Uterus (tissue), 4 donors: ENCODE data around the gene PAPSS1. TPM values are rescaled to one million over a fixed set of nuclear protein-coding genes. Genes with fewer than 3 reads are reported as not detected.
"Not testable (repeated sequence)": the region's sequence is repeated elsewhere in the genome, so short reads cannot be mapped to it uniquely, and the experiment has no call there.

Source experiments
- DNase-seq, 2 donors: peaks; one replicate each; pipeline ENCODE4 v3.0.0-alpha.2; 2019 to 2020
- H3K27ac ChIP-seq, 2 donors: fragments of 200-600 bp; sonication (generic); 1 replicate in 1 of 2; 2 replicates in 1 of 2; pipeline ENCODE4 v1.5.1; 2016 to 2018
- H3K27me3 ChIP-seq, 2 donors: fragments of 200-600 bp; sonication (generic); one replicate each; pipeline ENCODE4 v1.5.1; 2018 to 2019; ENCODE audit warnings: control low read depth in 1 of 2
- H3K36me3 ChIP-seq, 2 donors: fragments of 200-600 bp; sonication (generic); one replicate each; pipeline ENCODE4 v1.5.1; 2019; ENCODE audit warnings: control low read depth in 1 of 2
- H3K4me1 ChIP-seq, 2 donors: fragments of 200-600 bp; sonication (generic); one replicate each; pipeline ENCODE4 v1.5.1; 2018 to 2019; ENCODE audit warnings: control low read depth in 1 of 2
- H3K4me3 ChIP-seq, 2 donors: fragments of 200-600 bp; sonication (generic); 1 replicate in 1 of 2; 2 replicates in 1 of 2; pipeline ENCODE4 v1.5.1; 2018 to 2019; ENCODE audit warnings: mild to moderate bottlenecking in 1 of 2
- H3K9me3 ChIP-seq, 2 donors: fragments of 200-600 bp; sonication (generic); one replicate each; pipeline ENCODE4 v1.5.1; 2019; ENCODE audit warnings: control low read depth in 1 of 2
- CTCF ChIP-seq, 4 experiments: fragments of 200-600 bp in 2 of 4; fragments of 450-650 bp in 2 of 4; sonication (generic) in 2 of 4; IDR thresholded peaks; one replicate each; pipeline ENCODE4 v1.5.1; 2016 to 2019; ENCODE audit warnings: antibody characterized with exemption in 4 of 4, mild to moderate bottlenecking in 2 of 4, moderate library complexity in 1 of 4
- POLR2A ChIP-seq, 2 donors: fragments of 450-650 bp; IDR thresholded peaks; one replicate each; pipeline ENCODE4 v1.6.1; 2016; ENCODE audit warnings: antibody characterized with exemption in 2 of 2, mild to moderate bottlenecking in 1 of 2, moderate library complexity in 1 of 2
- intact Hi-C: fragments of 100-400 bp; cut with DNase I; formaldehyde crosslinking; loops from one replicate; pipeline ENCODE4 v1.15.1; 2023; ENCODE audit warnings: low total_unique reads
- total RNA-seq, 4 donors: library from RNA; depleted of rRNA in 3 of 4; stranded (reverse); fragments of >200 nt in 3 of 4; gene quantifications; one replicate each; pipeline versions ENCODE4 v1.1.0 to v1.2.4, GENCODE V29; 2014 to 2023
- donor health status: DM: yes; HTN: yes; CAD: no.

The PAPSS1 gene
- total RNA-seq, 4 donors from 2014 or later, result 17.4 to 81.8 (median 25.9) TPM

DNA sequence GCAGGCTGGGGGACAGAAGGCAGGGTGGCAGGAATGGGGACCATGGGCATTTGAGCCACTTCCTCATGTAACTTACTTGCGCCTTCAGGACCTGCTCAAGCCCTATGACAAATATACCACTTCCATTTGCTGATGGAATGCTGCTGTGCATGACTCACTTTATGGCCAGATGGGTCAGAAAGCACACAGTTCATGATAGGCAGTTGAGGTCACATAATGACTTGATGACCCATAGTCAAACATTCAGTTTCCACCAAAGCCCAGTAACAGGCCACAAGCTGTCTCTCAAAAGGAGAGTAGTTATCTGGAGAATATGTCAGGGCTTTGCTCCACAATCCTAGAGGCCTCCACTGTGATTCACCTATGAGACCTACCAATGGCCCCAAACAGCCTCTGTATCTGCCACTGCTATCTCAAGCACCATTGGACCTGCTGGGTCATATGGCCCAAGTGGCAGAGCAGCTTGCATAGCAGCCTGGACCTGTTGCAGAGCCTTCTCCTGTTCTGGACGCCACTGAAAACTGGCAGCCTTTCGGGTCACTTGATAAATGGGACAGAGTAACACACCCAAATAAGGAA, 5.3 kb upstream of the PAPSS1 start:
- Histone ChIP-seq H3K4me1 (no peaks in the 10 kb centered on the region), H3K27ac (no peak overlapping the region), H3K9me3 (no peaks in the 10 kb centered on the region), H3K4me3 (no peak overlapping the region), H3K27me3 (no peaks in the 10 kb centered on the region), H3K36me3 (no peaks in the 10 kb centered on the region)
- TF ChIP-seq POLR2A (IDR thresholded peaks at IDR 0.05) (no peak), CTCF (IDR thresholded peaks at IDR 0.05) (no peak)
- DNase-seq, result no peak
- intact Hi-C loops, result no loop called here

DNA sequence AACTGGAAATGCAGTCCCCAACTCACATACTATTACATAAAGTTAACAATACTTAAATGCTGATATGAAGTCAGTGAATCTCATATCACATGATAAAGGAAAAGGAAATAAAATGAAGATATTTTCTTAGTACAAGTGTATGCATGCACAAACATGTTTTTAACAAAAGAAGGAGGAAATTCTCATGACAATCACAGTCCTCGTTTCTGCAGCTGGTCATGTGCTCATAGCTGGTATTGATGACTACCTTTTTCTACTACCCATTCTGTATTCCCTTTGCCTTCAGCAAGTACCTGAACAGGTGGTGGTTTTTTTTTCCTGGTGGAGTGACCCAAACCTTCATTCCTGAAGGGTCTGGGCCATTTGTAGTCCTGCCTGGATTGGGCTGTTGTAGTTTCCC, 3.3 kb upstream of the PAPSS1 start:
- H3K9me3 ChIP-seq, H3K36me3 ChIP-seq, H3K4me1 ChIP-seq, intact Hi-C loops, H3K27ac ChIP-seq, H3K27me3 ChIP-seq, DNase-seq, H3K4me3 ChIP-seq: not testable (repeated sequence)

GRCh38 chr4:107721436-107722100, 1.5 kb upstream of the PAPSS1 start:
- intact Hi-C loops, result no loop called here

GRCh38 chr4:107719207-107719921, 670 bp downstream of the PAPSS1 start:
- peak in 1 of 2 donors; percentile 43 for DNase-seq
- intact Hi-C loops, result no loop called here

More at GRCh38 chr4:107721436-107722100, 1.5 kb upstream of the PAPSS1 start:
- Histone ChIP-seq H3K9me3 (no peaks in the 10 kb centered on the region), H3K27me3 (no peaks in the 10 kb centered on the region), H3K27ac (no peak overlapping the region), H3K4me3 (no peak overlapping the region), H3K4me1 (no peaks in the 10 kb centered on the region), H3K36me3 (no peaks in the 10 kb centered on the region)
- DNase-seq, result peak in 1 of 2 donors; percentile 24
- no peak for TF ChIP-seq POLR2A (IDR thresholded peaks at IDR 0.05)
- TF ChIP-seq CTCF (IDR thresholded peaks at IDR 0.05), result no peak

GRCh38 chr4:107718351-107718965, 1.6 kb downstream of the PAPSS1 start:
- Histone ChIP-seq H3K9me3 (no peaks in the 10 kb centered on the region), H3K27ac (no peak overlapping the region), H3K4me1 (no peaks in the 10 kb centered on the region), H3K36me3 (no peaks in the 10 kb centered on the region), H3K4me3 (no peak overlapping the region), H3K27me3 (no peaks in the 10 kb centered on the region)
- intact Hi-C loops, result no loop called here
- no peak for DNase-seq
- TF ChIP-seq CTCF (IDR thresholded peaks at IDR 0.05) (no peak), POLR2A (IDR thresholded peaks at IDR 0.05) (no peak)

More at GRCh38 chr4:107719207-107719921, 670 bp downstream of the PAPSS1 start:
- Histone ChIP-seq H3K27me3 (no peaks in the 10 kb centered on the region), H3K4me3 (peak overlapping the region; percentile 72 to 91), H3K36me3 (no peaks in the 10 kb centered on the region), H3K9me3 (no peaks in the 10 kb centered on the region), H3K4me1 (no peaks in the 10 kb centered on the region), H3K27ac (peak overlapping the region; percentile 88 to 94)
- TF ChIP-seq POLR2A (IDR thresholded peaks at IDR 0.05) (no peak), CTCF (IDR thresholded peaks at IDR 0.05) (no peak)
